Measurements from ENCODE around the gene FIBCD1.
"Not testable (repeated sequence)": the region's sequence is repeated elsewhere in the genome, so short reads cannot be mapped to it uniquely, and the experiment has no call there.

The FIBCD1 gene

DNA sequence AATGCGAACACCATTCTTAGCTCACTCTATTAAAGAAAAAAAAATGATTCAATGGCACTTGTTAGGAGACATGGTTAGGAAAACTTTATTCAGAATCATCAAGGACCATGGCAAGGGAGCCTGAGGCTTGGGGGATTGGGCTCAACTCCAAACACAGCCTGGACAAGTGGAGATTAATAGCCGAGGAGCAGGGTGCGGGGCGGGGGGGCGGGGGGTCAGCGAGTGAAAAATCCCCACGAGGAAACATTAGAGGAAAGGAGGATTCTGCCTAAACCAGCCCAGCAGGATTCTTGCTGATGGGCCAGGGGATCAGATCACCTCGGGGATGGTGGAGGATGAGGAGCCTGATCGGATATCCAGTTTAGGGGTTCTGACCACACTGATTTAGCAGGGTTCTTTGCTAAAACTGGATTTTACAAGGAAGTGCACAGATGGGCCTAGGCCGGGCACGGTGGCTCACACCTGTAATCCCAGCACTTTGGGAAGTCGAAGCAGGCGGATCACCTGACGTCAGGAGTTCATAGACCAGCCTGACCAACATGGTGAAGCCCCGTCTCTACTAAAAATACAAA, 24.4 kb upstream of the FIBCD1 start:
- TF ChIP-seq, protein P1, sequence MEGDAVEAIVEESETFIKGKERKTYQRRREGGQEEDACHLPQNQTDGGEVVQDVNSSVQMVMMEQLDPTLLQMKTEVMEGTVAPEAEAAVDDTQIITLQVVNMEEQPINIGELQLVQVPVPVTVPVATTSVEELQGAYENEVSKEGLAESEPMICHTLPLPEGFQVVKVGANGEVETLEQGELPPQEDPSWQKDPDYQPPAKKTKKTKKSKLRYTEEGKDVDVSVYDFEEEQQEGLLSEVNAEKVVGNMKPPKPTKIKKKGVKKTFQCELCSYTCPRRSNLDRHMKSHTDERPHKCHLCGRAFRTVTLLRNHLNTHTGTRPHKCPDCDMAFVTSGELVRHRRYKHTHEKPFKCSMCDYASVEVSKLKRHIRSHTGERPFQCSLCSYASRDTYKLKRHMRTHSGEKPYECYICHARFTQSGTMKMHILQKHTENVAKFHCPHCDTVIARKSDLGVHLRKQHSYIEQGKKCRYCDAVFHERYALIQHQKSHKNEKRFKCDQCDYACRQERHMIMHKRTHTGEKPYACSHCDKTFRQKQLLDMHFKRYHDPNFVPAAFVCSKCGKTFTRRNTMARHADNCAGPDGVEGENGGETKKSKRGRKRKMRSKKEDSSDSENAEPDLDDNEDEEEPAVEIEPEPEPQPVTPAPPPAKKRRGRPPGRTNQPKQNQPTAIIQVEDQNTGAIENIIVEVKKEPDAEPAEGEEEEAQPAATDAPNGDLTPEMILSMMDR (IDR thresholded peaks at IDR 0.05; ENCODE audit: extremely low read depth, missing control alignments), result no peak
- DNase-seq (ENCODE audit: low spot score), result no peak

- TF ChIP-seq, protein P1 (IDR thresholded peaks at IDR 0.05; ENCODE audit: extremely low read depth, missing control alignments), result no peak
- DNase-seq (ENCODE audit: low spot score), result no peak
These were observed 23.6 kb upstream of the FIBCD1 start for GRCh38 chr9:130962418-130963316.

GRCh38 chr9:130961511-130962300, 22.7 kb upstream of the FIBCD1 start:
- TF ChIP-seq, protein P1 (IDR thresholded peaks at IDR 0.05; ENCODE audit: extremely low read depth, missing control alignments), result no peak
- DNase-seq (ENCODE audit: low spot score), result no peak

GRCh38 chr9:130960522-130961378, 21.7 kb upstream of the FIBCD1 start:
- TF ChIP-seq, protein P1 (IDR thresholded peaks at IDR 0.05; ENCODE audit: extremely low read depth, missing control alignments), result no peak
- no peak for DNase-seq (ENCODE audit: low spot score)

DNA sequence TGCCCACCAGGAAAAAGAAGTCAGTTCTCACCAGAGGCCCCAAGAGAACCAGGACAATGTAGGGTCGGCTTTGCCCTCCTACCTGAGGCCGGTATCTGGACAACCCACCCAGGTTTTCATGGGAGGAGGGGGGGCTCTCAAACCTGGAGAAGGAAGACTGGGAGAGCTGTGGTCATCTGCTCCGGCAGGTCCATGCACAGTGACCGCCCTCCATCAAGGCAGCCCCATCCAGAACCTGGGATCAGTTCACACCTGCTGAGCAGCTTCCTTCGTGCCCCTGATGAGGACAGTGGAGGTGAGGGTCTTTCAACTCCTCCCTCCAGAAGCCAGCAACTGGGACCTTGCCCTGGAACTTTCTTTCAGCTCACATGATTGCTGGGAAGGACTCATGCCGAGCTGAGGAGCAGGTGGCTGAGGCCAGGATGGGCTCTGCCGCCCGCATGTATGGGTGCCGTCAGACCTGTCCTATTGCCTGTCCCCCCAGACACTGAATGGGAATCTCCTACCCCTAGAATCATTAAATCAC, 20.8 kb upstream of the FIBCD1 start:
- TF ChIP-seq, protein P1 (IDR thresholded peaks at IDR 0.05; ENCODE audit: extremely low read depth, missing control alignments), result no peak

DNA sequence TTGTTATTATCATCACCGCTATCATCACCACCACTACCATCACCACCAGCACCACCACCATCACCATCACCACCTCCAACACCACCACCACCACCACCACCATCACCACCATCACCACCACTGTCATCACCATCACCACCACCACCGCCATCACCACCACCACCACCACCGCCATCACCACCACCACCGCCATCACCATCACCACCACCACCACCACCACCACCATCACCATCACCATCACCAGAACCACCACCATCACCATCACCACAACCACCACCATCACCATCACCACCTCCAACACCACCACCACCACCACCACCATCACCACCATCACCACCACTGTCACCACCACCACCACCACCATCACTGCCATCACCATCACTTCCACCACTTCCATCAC, 19.5 kb upstream of the FIBCD1 start:
- not testable (repeated sequence) for DNase-seq (ENCODE audit: low spot score)

More for the DNA sequence above, 20.8 kb upstream of the FIBCD1 start:
- no peak for DNase-seq (ENCODE audit: low spot score)
